NAMALWA (cell line): ENCODE measurements around the gene SCAANT1.

ENCODE experiments used
- DNase-seq: peaks from one replicate; pipeline ENCODE4 v3.0.0-alpha.2; 2015; ENCODE audit warnings: low spot score

SCAANT1 gene

GRCh38 chr3:63934041-63934866, 22.1 kb upstream of the SCAANT1 start:
- DNase-seq = no peak

- DNase-seq = peak; percentile 7
Measured at GRCh38 chr3:63933459-63933858, 21.3 kb upstream of the SCAANT1 start.

- no peak for DNase-seq
Measured at GRCh38 chr3:63932509-63933212, 20.5 kb upstream of the SCAANT1 start.

- no peak for DNase-seq
Measured at GRCh38 chr3:63931290-63931689, 19.1 kb upstream of the SCAANT1 start.

- DNase-seq = peak; percentile 64
Measured at GRCh38 chr3:63927422-63928280, 15.5 kb upstream of the SCAANT1 start.

GRCh38 chr3:63926309-63926708, 14.1 kb upstream of the SCAANT1 start:
- DNase-seq = no peak

- no peak for DNase-seq
Measured at GRCh38 chr3:63922491-63923199, 10.5 kb upstream of the SCAANT1 start.

GRCh38 chr3:63921741-63922482, 9.7 kb upstream of the SCAANT1 start:
- DNase-seq = peak; percentile 54

GRCh38 chr3:63920001-63920400, 7.8 kb upstream of the SCAANT1 start:
- no peak for DNase-seq

GRCh38 chr3:63918321-63918720, 6.1 kb upstream of the SCAANT1 start:
- no peak for DNase-seq

GRCh38 chr3:63914312-63914711, 2.1 kb upstream of the SCAANT1 start:
- no peak for DNase-seq

GRCh38 chr3:63912768-63913588, 795 bp upstream of the SCAANT1 start:
- no peak for DNase-seq

GRCh38 chr3:63911509-63911872, 692 bp downstream of the SCAANT1 start:
- peak; percentile 52 for DNase-seq

GRCh38 chr3:63910891-63911290, 1.3 kb downstream of the SCAANT1 start:
- DNase-seq = peak; percentile 34

- DNase-seq = no peak
Measured at GRCh38 chr3:63910001-63910400, 2.2 kb downstream of the SCAANT1 start.

- DNase-seq = no peak
Measured at GRCh38 chr3:63909431-63909830, 2.8 kb downstream of the SCAANT1 start.

- no peak for DNase-seq
Measured at GRCh38 chr3:63908776-63909175, 3.4 kb downstream of the SCAANT1 start.

GRCh38 chr3:63908081-63908736, 4.0 kb downstream of the SCAANT1 start:
- DNase-seq = no peak

- no peak for DNase-seq
Measured at GRCh38 chr3:63905731-63906620, 6.2 kb downstream of the SCAANT1 start.
